Suprapubic skin (tissue), 3 donors: ENCODE data around the gene BUB3.

Experiments used
- EP300 ChIP-seq: sonication (generic); formaldehyde crosslinking; IDR thresholded peaks from one replicate; pipeline ENCODE4 v1.6.1; 2017; ENCODE audit warnings: antibody characterized with exemption
- POLR2A ChIP-seq, 2 donors: fragments of 450-650 bp; IDR thresholded peaks; one replicate each; pipeline ENCODE4 v1.6.1; 2017; ENCODE audit warnings: antibody characterized with exemption in 2 of 2, mild to moderate bottlenecking in 2 of 2, moderate library complexity in 2 of 2
- TF ChIP-seq, protein P1 (sequence below), 2 donors: fragments of 200-600 bp in 1 of 2; fragments of 450-650 bp in 1 of 2; sonication (generic) in 1 of 2; IDR thresholded peaks; one replicate each; pipeline ENCODE4 v1.5.1; 2016 to 2019; ENCODE audit warnings: antibody characterized with exemption in 2 of 2, mild to moderate bottlenecking in 1 of 2, moderate library complexity in 1 of 2

DNA sequence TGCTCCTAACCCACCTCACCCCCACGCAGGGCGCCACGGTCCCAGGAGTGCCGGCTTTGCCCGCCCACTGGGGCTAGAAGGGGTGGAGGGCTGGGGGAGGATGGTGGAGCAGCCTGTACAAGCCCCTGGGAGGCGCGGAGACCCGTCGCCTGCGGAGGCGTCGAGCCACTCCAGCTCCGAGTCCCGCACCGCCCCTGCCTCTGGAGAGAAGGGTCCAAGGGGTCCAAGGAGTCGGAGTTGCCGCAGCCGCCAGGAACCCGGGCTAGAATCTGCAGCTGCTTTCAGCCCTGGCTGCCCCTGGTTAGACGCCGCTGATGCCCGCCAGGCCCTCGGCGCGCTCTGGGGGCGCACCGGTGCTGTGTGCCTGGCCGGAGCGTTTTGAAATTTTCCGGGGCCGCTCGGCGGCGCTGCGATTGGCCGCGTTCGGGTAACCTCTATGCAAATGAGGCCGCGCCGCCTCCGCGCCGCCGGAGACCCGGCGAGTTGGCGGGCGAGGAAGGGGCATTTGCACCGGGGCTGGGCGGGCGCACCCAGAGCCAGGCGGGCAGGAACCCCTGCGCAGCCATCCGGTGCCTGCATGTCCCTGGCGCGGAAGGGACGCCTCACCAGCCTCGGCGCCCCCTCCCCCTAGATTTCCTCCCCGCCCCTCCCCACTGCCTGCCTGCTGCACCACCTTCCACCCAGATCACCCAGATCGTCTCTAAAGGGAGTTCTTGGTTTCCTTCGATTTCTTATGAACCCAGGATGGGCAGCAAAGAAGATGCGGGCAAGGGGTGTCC is 6.4 kb upstream of the BUB3 start, which contains the start of gene HMX2:
- TF ChIP-seq, protein P1, sequence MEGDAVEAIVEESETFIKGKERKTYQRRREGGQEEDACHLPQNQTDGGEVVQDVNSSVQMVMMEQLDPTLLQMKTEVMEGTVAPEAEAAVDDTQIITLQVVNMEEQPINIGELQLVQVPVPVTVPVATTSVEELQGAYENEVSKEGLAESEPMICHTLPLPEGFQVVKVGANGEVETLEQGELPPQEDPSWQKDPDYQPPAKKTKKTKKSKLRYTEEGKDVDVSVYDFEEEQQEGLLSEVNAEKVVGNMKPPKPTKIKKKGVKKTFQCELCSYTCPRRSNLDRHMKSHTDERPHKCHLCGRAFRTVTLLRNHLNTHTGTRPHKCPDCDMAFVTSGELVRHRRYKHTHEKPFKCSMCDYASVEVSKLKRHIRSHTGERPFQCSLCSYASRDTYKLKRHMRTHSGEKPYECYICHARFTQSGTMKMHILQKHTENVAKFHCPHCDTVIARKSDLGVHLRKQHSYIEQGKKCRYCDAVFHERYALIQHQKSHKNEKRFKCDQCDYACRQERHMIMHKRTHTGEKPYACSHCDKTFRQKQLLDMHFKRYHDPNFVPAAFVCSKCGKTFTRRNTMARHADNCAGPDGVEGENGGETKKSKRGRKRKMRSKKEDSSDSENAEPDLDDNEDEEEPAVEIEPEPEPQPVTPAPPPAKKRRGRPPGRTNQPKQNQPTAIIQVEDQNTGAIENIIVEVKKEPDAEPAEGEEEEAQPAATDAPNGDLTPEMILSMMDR (IDR thresholded peaks at IDR 0.05): no peak
- no peak for TF ChIP-seq EP300
- no peak for TF ChIP-seq POLR2A (IDR thresholded peaks at IDR 0.05)
